Fibroblast of skin of right biceps (primary cell): ENCODE data around the gene MCHR1.
A peak's percentile ranks its signal among the peaks of the same experiment; 100 is the strongest.
"Not testable (repeated sequence)": the region's sequence is repeated elsewhere in the genome, so short reads cannot be mapped to it uniquely, and the experiment has no call there.

ENCODE experiments used
- DNase-seq: peaks from one replicate; pipeline ENCODE4 v3.0.0-alpha.2; 2013

Gene MCHR1

DNA sequence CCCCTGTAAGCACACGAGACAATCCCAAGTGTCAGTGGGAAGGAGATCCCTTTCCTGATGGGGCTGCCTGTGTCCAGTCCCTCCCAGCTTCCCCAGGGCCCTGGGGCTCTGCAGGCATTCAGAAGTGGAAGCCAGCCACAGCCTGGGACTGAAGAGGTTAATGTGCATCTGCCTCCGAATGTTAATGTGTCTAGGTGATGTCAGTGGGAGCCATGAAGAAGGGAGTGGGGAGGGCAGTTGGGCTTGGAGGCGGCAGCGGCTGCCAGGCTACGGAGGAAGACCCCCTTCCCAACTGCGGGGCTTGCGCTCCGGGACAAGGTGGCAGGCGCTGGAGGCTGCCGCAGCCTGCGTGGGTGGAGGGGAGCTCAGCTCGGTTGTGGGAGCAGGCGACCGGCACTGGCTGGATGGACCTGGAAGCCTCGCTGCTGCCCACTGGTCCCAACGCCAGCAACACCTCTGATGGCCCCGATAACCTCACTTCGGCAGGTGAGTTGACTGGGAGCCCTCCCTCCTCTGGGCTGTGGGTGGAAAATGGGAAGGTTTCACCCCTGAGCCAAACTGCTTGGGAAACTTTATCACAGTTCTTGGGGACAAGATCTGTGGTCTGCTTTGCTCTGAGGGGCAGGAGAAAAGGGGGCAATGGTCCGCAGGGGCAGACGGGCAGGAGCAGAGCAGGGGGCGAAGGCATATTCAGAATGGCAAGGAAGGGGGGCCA, at the start of gene MCHR1:
Gene MCHR1, plus strand, starts transcription at position 236 of the 715 bp plus-strand sequence. Its CDS starts 169 bp downstream, at position 405.
- DNase-seq, result no peak

- no peak for DNase-seq
Measured at GRCh38 chr22:40631925-40632324, 47.4 kb upstream of the MCHR1 start.

GRCh38 chr22:40633036-40633435, 46.2 kb upstream of the MCHR1 start:
- no peak for DNase-seq

- no peak for DNase-seq
Measured at GRCh38 chr22:40634119-40634903, 45.0 kb upstream of the MCHR1 start.

GRCh38 chr22:40635043-40635939, 44.0 kb upstream of the MCHR1 start:
- peak; percentile 53 for DNase-seq

DNA sequence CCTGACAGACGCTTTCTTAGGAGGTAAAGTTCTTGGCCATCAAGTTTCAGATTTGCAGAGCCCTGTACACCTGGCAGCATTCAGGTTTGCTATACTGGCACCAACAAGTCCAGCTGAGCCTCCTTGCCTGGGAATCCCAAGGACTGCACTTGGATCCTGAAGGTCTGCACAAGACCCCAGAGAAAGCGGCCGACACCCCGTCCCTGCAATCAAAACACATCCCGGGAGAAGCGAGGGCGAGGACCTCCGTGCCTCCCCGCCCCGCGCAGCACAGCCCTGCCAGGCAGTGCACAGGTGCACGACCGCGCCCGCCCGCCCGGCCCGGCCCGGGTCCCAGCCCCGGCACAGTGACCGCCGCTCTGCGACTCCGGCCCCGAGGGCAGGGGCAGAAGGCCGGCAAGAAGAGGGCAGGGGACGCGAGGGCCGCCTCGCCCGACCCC, 43.3 kb upstream of the MCHR1 start:
- no peak for DNase-seq

- DNase-seq, result peak; percentile 100
Measured at GRCh38 chr22:40636380-40637182, 42.7 kb upstream of the MCHR1 start, which contains the start of gene MRTFA. TSS of gene MRTFA (minus strand) at chr22:40636719.

DNA sequence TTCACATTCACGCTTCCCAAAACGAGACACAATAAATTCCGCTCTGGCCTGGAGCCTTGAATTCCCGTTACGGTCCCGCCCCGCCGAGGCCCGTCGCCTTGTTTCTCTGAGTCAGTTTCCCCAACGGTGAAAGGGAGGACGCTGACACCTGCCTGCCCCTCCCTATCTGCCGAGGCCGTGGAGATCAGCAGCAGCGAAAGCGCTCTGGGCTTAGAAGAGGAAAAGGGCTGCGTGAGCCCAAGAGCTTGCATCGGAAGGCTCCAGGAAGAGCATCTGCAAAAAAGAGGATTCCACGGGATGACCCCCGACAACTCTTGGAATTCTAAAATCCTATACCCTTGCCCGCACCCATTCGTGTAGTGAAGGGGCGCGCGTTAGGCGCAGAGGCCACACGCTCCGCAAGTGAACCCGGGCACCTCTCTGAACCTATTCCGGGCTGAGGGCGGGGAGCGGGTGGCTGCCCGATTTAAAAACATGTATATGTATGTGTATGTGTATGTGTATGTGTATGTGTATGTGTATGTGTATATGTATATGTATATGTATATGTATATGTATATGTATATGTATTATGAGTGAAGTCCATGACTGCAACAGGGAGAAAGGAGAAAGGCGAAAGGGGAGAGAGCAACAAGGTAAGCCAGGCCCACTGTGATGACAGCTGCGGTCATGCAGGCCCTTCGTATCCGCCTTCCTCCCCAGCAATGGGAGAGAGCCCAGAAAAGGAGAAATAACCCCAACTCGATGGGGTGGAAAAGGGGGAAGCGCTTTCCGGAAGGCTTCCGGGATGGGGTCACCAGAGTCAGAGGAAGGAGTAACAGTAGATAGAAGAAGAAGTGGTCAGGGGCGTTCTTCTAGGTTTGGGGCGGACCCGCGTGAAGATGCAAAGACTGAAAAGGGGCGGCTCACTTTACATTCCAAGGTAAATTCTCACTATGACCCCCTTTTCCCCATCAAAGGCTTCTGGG, 41.8 kb upstream of the MCHR1 start:
- DNase-seq, result no peak

GRCh38 chr22:40638261-40638660, 41.0 kb upstream of the MCHR1 start:
- DNase-seq, result no peak

GRCh38 chr22:40641269-40641668, 38.0 kb upstream of the MCHR1 start:
- no peak for DNase-seq

DNA sequence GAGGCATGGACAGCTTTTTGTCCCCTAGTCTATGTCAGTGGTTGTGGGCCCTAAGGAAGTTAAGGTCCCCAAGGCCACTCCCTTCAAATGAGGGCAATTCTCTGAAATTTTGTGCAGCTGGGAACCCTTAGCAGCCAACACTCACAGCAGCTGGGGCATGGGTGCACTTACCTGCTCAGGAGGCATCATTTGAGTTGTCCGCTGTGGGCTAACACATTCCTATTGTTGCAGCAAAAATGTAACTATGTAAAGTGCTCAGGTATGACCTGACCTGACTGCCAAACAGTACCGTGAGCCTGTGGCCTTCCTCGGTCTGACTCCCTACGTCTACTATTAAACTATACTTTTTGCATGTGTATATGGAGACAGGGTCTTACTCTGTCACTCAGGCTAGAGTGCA, 37.0 kb upstream of the MCHR1 start:
- DNase-seq, result no peak

DNA sequence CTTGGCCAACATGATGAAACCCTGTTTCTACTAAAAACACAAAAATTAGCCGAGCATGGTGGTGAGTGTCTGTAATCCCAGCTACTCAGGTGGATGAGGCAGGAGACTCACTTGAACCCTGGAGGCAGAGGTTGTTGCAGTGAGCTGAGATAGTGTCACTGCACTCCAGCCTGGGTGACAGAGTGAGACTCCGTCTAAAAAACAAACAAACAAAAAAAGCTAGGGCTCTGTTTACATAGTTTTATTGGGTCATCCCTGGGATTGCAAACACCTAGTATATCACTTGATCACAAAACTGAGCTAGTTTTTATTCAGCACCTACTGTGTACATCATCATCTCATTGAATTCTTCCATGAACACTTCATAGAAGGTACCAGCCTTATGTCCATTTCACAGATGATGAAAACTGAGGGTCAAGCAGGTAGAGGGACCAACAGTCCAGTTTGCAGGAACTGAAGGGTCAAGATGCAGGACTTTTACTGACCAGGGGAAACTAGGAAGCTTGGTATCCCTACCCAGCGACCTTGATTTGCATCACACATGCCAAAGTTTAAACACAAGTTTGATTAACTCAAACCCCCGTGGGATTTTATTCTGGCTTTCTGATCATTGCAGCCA, 33.6 kb upstream of the MCHR1 start:
- no peak for DNase-seq

- no peak for DNase-seq
Measured at GRCh38 chr22:40648386-40648785, 30.9 kb upstream of the MCHR1 start.

DNA sequence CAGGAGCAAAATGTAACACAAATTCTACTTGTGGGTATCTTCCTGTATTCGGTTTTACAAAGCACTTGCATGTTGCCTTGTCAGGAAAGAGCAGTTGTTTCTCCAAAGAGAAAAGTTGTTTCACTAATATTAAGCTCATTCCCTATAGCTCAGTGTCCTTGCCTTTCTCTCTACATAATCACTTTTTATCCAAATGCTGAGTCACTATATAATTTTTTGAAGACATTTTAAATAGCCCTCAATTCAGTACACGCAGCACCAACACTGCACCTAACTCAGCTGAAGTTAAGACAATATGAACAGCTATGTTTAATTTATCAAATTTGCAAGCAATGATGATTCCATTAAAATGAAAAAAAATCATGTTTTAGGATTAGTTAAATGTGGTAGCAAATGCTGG, 28.2 kb upstream of the MCHR1 start:
- no peak for DNase-seq

DNA sequence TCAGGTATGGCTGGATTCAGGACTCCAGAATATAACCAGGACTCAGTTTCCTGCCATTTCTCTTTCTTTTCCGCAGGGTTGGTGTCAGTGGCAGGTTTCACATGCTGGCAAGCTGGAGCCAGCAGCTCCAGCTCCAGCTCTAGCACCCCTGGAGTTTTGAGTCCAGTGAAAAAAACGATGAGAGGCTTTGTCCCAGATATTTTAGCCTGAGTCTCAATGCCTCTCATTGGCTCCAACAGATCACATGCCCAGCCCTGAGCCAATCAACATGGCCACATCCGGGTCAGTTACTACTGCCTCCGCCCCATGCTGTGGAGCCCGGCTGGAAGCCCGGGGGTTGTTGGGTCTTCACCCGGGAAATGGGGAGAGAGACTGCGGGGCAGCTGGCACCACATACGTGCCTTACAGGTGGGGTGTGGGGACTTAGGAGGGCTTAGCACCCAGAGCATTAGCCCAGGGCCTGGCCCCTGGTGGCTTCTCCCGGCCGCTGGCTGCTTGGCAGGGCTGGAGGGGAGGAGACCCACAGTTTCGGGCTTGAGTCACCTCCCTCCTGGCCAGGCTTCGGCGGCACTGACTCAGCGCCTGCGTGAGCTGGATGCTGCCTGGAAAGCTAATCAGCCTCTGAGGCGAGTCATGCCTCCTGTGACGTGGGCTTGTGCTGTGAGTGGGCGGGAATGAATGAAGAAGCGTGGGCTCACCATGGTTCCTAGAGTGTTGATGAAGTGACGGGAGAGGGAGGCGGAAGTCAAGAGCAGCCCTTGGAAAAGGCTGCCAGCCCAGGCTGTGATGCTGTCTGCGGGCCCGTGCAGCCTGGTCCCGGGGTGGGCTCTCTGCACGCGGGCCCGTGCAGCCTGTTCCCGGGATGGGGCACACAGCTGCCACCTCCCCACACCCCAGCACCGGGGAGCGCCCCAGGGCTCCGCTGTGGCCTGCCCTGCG, 27.5 kb upstream of the MCHR1 start:
- DNase-seq, result peak; percentile 100

DNA sequence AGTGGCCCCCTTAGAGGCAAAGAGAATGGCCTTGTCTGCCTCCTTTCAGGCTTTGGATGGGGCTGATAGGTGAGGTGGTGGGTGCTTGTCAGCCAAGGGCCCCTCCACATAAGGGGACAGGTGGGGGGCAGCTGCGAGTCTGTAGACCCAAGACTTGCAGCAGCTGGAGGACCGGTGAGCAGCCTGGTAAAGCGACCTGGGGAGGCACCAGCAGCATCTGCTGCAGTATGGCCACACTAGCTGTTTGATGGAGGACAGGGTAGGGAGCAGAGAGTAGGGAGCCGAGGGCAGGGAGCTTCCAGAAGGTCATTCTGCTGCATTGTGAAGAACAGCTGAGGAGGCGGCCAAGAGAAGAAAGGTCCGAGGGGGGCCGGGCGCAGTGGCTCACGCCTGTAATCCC, 25.9 kb upstream of the MCHR1 start:
- no peak for DNase-seq

DNA sequence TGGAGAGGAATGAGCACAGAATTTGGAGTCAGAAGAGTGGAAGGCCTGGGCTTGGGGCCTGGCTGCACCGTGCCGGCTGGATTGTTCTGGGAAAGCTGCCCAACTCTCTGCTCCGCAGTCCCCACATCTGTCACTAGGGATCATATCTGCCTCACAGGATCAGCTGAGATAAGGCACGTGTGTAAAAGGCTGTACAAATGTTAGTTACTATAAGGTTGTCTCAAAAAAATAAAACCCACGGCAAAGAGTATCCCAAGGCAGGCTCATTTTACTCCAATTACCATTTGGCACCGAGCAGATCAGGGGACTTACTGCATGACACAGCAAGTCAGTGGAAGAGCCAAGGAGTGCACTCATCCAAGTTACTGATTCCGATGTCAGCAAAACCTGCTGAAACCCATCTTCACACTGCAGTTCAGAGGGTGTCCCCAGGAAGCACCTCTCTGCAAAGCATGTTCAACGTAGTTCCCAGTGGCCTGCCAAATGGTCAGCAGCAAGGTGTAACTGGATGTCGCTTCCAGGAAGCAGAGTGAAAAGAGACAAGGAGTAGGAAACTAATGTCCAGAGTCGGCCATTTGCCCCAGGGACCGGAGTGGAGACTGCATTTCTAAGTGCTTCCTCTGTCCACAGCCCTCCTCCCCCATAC, 24.6 kb upstream of the MCHR1 start:
- DNase-seq, result peak; percentile 76

- not testable (repeated sequence) for DNase-seq
Measured at GRCh38 chr22:40655941-40656340, 23.3 kb upstream of the MCHR1 start.

- not testable (repeated sequence) for DNase-seq
Measured at GRCh38 chr22:40656651-40657050, 22.6 kb upstream of the MCHR1 start.
